K562 (cell line): ENCODE measurements around the gene WNT6. TPM values are rescaled to one million over a fixed set of nuclear protein-coding genes. Genes with fewer than 3 reads are reported as not detected.

Experiments used
- ATAC-seq: fragments of 200-7000 bp; cut with Tn5 transposase; 3 replicates; pipeline ENCODE4 v1.9.1; 2020; ENCODE audit warnings: moderate library complexity
- BruUV-seq: library from RNA; stranded (reverse); fragments of 400-500 nt; replicated peaks from 2 replicates; lab custom pipeline; 2021; lab: Mats Ljungman, UMichigan
- CTCF ChIA-PET: fragments of 300-600 bp; formaldehyde crosslinking; extraction: SDS; loops from one replicate; lab custom pipeline; 2021; ENCODE audit warnings: low intra/inter-chr PET ratio; lab: Yijun Ruan, JAX
- POLR2A ChIA-PET: fragments of 300-600, 350-650 bp; sonication (Branson Sonifier 250); formaldehyde crosslinking; extraction: SDS; loops from one replicate; lab custom pipeline; 2021; ENCODE audit warnings: antibody characterized with exemption, inconsistent platforms; lab: Yijun Ruan, JAX
- DNase-seq, 4 experiments: peaks; one replicate each; pipeline versions ENCODE4 v3.0.0 to v3.0.0-alpha.2; 2011 to 2018; ENCODE audit warnings: low spot score in 3 of 4, mixed read lengths in 3 of 4; ENCODE audit errors: extremely low read depth in 1 of 4
- FAIRE-seq: peaks from 2 replicates; lab custom pipeline; 2011; peaks lifted over from hg19 to GRCh38; lab: Jason Lieb, UNC
- H2AFZ ChIP-seq: 2 replicates; pipeline ENCODE4 v1.6.0; 2011; ENCODE audit warnings: low read depth, low read length, control low read depth, inconsistent platforms
- H3K27ac ChIP-seq: fragments of 200-600 bp; 3 replicates; pipeline ENCODE4 v1.8.0; 2011; ENCODE audit warnings: low read depth, mild to moderate bottlenecking, control low read depth, inconsistent platforms, low read length, moderate library complexity, mixed read lengths; ENCODE audit errors: extremely low read depth
- H3K27me3 ChIP-seq, 2 experiments: fragments of 300-600 bp in 1 of 2; 2 replicates in 1 of 2; 3 replicates in 1 of 2; pipeline versions ENCODE4 v1.6.0 to v1.8.0; 2011; ENCODE audit warnings: inconsistent platforms in 2 of 2, low read length in 2 of 2, mild to moderate bottlenecking in 1 of 2, mixed read lengths in 1 of 2, moderate library complexity in 1 of 2; ENCODE audit not compliant: control insufficient read depth in 2 of 2, insufficient read depth in 2 of 2
- H3K36me3 ChIP-seq: fragments of 300-600 bp; 3 replicates; pipeline ENCODE4 v1.8.0; 2011; ENCODE audit warnings: mild to moderate bottlenecking, low read length, inconsistent platforms; ENCODE audit not compliant: control insufficient read depth, insufficient read depth
- H3K4me1 ChIP-seq, 2 experiments: fragments of 200-600 bp in 1 of 2; replicated peaks in 1 of 2; 2 replicates in 1 of 2; 3 replicates in 1 of 2; pipeline versions ENCODE4 v1.5.1 to v1.8.0; 2011; ENCODE audit warnings: inconsistent platforms in 2 of 2, low read length in 2 of 2, mild to moderate bottlenecking in 1 of 2, mixed read lengths in 1 of 2, moderate library complexity in 1 of 2; ENCODE audit not compliant: control insufficient read depth in 2 of 2, insufficient read depth in 2 of 2
- H3K4me2 ChIP-seq: 2 replicates; pipeline ENCODE4 v1.6.1; 2011; ENCODE audit warnings: low read length, control low read depth, inconsistent platforms, mixed read lengths; ENCODE audit not compliant: insufficient read depth
- H3K4me3 ChIP-seq: fragments of 200-600 bp; sonication (generic), shearing (Covaris generic); 2 replicates; pipeline ENCODE4 v1.5.1; 2016; ENCODE audit warnings: control low read depth, inconsistent platforms
- H3K79me2 ChIP-seq: fragments of 200-600 bp; 3 replicates; pipeline ENCODE4 v1.8.0; 2011; ENCODE audit warnings: low read length, inconsistent platforms; ENCODE audit not compliant: control insufficient read depth, insufficient read depth
- H3K9ac ChIP-seq, 2 experiments: 2 replicates each; pipeline versions ENCODE4 v1.6.0 to v1.6.1; 2011; ENCODE audit warnings: low read depth in 2 of 2, low read length in 2 of 2, control low read depth in 1 of 2, inconsistent platforms in 1 of 2, mild to moderate bottlenecking in 1 of 2, mixed read lengths in 1 of 2; ENCODE audit not compliant: insufficient read depth in 1 of 2
- H3K9me1 ChIP-seq: one replicate; pipeline ENCODE4 v1.6.0; 2011; ENCODE audit warnings: inconsistent platforms, mild to moderate bottlenecking, low read length, moderate library complexity; ENCODE audit not compliant: control insufficient read depth, insufficient read depth
- H3K9me3 ChIP-seq: replicated peaks from 2 replicates; pipeline ENCODE4 v1.5.1; 2011; ENCODE audit warnings: low read depth, low read length, inconsistent platforms; ENCODE audit not compliant: control insufficient read depth, insufficient read depth
- H4K20me1 ChIP-seq: replicated peaks from 2 replicates; pipeline ENCODE4 v1.6.1; 2011; ENCODE audit warnings: low read length, inconsistent platforms, mixed read lengths; ENCODE audit not compliant: control insufficient read depth, insufficient read depth
- ARHGAP35 ChIP-seq: fragments of 450-650 bp; IDR thresholded peaks from 2 replicates; pipeline ENCODE4 v1.6.1; 2018; ENCODE audit not compliant: partially characterized antibody
- KDM1A ChIP-seq, 2 experiments: fragments of 450-650 bp; IDR thresholded peaks; 2 replicates each; pipeline ENCODE4 v1.6.1; 2016; ENCODE audit warnings: mild to moderate bottlenecking in 2 of 2
- LARP7 ChIP-seq: fragments of 450-650 bp; IDR thresholded peaks from 2 replicates; pipeline ENCODE4 v1.6.1; 2016
- MCM5 ChIP-seq: fragments of 450-650 bp; IDR thresholded peaks from 2 replicates; pipeline ENCODE4 v1.6.1; 2016; ENCODE audit warnings: low read depth
- MXI1 ChIP-seq: IDR thresholded peaks from 2 replicates; pipeline ENCODE4 v1.6.1; 2011; ENCODE audit warnings: low read depth, mild to moderate bottlenecking, improper control_type of control experiment, low read length
- NCOA1 ChIP-seq: fragments of 450-650 bp; IDR thresholded peaks from 2 replicates; pipeline ENCODE4 v1.6.1; 2016; ENCODE audit warnings: low read depth
- NFE2 ChIP-seq: IDR thresholded peaks from 2 replicates; pipeline ENCODE4 v1.6.1; 2014; ENCODE audit warnings: antibody characterized with exemption, low read depth
- NFYB ChIP-seq: IDR thresholded peaks from 2 replicates; pipeline ENCODE4 v1.6.1; 2011; ENCODE audit warnings: mild to moderate bottlenecking, moderate library complexity; ENCODE audit not compliant: insufficient read length; ENCODE audit errors: extremely low read depth
- SMARCA4 ChIP-seq: fragments of 450-650 bp; IDR thresholded peaks from 2 replicates; pipeline ENCODE4 v1.6.1; 2016
- SMARCE1 ChIP-seq: fragments of 450-650 bp; IDR thresholded peaks from 2 replicates; pipeline ENCODE4 v1.7.1; 2016; ENCODE audit warnings: mild to moderate bottlenecking
- TCF7L2 ChIP-seq: fragments of 150-350 bp; IDR thresholded peaks from 2 replicates; pipeline ENCODE4 v1.6.1; 2016; ENCODE audit warnings: low read depth, mild to moderate bottlenecking, low read length, moderate library complexity
- XRCC3 ChIP-seq: fragments of 450-650 bp; IDR thresholded peaks from 2 replicates; pipeline ENCODE4 v1.6.1; 2017; ENCODE audit warnings: mild to moderate bottlenecking, moderate library complexity
- YBX1 ChIP-seq: fragments of 450-650 bp; IDR thresholded peaks from 2 replicates; pipeline ENCODE4 v1.7.1; 2016; ENCODE audit warnings: mild to moderate bottlenecking
- ZBTB2 ChIP-seq: fragments of 450-650 bp; IDR thresholded peaks from 2 replicates; pipeline ENCODE4 v1.6.1; 2016; ENCODE audit warnings: antibody characterized with exemption
- ZBTB33 ChIP-seq: sonication (generic); formaldehyde crosslinking; IDR thresholded peaks from 2 replicates; pipeline ENCODE4 v1.8.1; 2023; ENCODE audit warnings: mild to moderate bottlenecking, missing genetic modification reagents
- ZBTB7A ChIP-seq: IDR thresholded peaks from 2 replicates; pipeline ENCODE4 v1.6.1; 2011; ENCODE audit warnings: low read depth, mild to moderate bottlenecking, low read length, moderate library complexity, borderline replicate concordance; ENCODE audit not compliant: control insufficient read depth
- ZNF277 ChIP-seq: fragments of 250-450 bp; sonication (Bioruptor Pico); IDR thresholded peaks from 2 replicates; pipeline ENCODE4 v1.8.0; 2022; ENCODE audit warnings: inconsistent platforms, mild to moderate bottlenecking, moderate library complexity, borderline replicate concordance
- ZNF699 ChIP-seq: fragments of 250-450 bp; sonication (Bioruptor Pico); IDR thresholded peaks from 2 replicates; pipeline ENCODE4 v1.8.0; 2021; ENCODE audit warnings: mild to moderate bottlenecking, moderate library complexity; ENCODE audit not compliant: insufficient replicate concordance
- WGBS: fragments of 100-300 bp; shearing (Covaris generic); methylation state at CpG from one replicate; pipeline ENCODE4 v1.1.6; 2016; ENCODE audit warnings: low coverage, mixed read lengths; ENCODE audit not compliant: insufficient coverage; ENCODE audit errors: missing lambda C conversion rate; 5-methylcytosine and 5-hydroxymethylcytosine counted together
- in situ Hi-C: fragments of 300-500 bp; cut with MboI; formaldehyde crosslinking; loops from 4 replicates; pipeline ENCODE4 v1.15.0; 2018; ENCODE audit warnings: inconsistent platforms, mixed read lengths
- intact Hi-C: fragments of 100-400 bp; cut with micrococcal nuclease; formaldehyde crosslinking; loops from 2 replicates; pipeline ENCODE4 v1.14.2; 2022
- polyA plus RNA-seq, 8 experiments: library from polyadenylated mRNA; depleted of rRNA in 4 of 8; stranded (reverse) in 5 of 8; unstranded in 3 of 8; fragments of >200 nt; fragmentation: Nextera tagmentation in 2 of 8; fragmentation: Illumina TruSeq in 1 of 8; extraction: Ambion mirVana in 2 of 8; extraction: Trizol in 1 of 8; gene quantifications; 2 replicates each; pipeline versions ENCODE4 v1.2.1 to v1.2.3, GENCODE V29; 2011 to 2014; ENCODE audit warnings: inconsistent platforms in 1 of 8, missing spikeins in 1 of 8
- total RNA-seq, 7 experiments: library from RNA; depleted of rRNA in 6 of 7; stranded (reverse); fragments of >200 nt in 6 of 7; fragmentation: Illumina TruSeq in 2 of 7; extraction: Trizol in 2 of 7; gene quantifications; 2 replicates each; pipeline versions ENCODE4 v1.2.1 to v1.2.3, GENCODE V29; 2011 to 2021; ENCODE audit warnings: low replicate concordance in 1 of 7

The WNT6 gene
- total and polyA plus RNA-seq, 9 of the 15 experiments (the other 6 are each of a cell fraction or from before 2014, with no cell fraction given): not detected

- TF ChIP-seq ZBTB7A (no peak), ZBTB2 (no peak), TCF7L2 (no peak), LARP7 (no peak), XRCC3 (no peak), SMARCA4 (no peak)
Measured at GRCh38 chr2:218859556-218859987, at the start of gene WNT6 (continued).

- H3K4me2 ChIP-seq: no peak overlapping the region
- WGBS: 0% methylated on average over 2 of the region's 2 CpGs
- H3K79me2 ChIP-seq: no peaks in the 10 kb centered on the region
- H3K4me3 ChIP-seq: no peak overlapping the region
- no peak for FAIRE-seq
- in situ Hi-C loops: no loop called here
- CTCF ChIA-PET: interaction anchor here (0.6 kb wide), 1 partner anchor 310 kb away, joined by 3 read pairs; no protein-coding TSS in a partner anchor
- POLR2A ChIA-PET: interaction anchor here (0.5 to 0.7 kb wide), 2 partner anchors 74 to 1638 kb away, joined by 3 to 4 read pairs; no protein-coding TSS in a partner anchor
- no peak overlapping the region for H3K27ac ChIP-seq
- H3K9me3 ChIP-seq: no peaks in the 10 kb centered on the region
- DNase-seq: no peak
- H3K27me3 ChIP-seq: peaks cover 14 to 40% of the 10 kb centered on the region in 2 experiments; a peak in 4 of 5 replicates
- H2AFZ ChIP-seq: no peak overlapping the region
- ATAC-seq: no peak
- no TSS peak for BruUV-seq
- H3K36me3 ChIP-seq: no peaks in the 10 kb centered on the region
- no peaks in the 10 kb centered on the region; a peak in 2 of 5 replicates for H3K4me1 ChIP-seq
- no peaks in the 10 kb centered on the region for H4K20me1 ChIP-seq
- H3K9ac ChIP-seq: no peak overlapping the region
- H3K9me1 ChIP-seq: no peaks in the 10 kb centered on the region
- intact Hi-C loops: no loop called here
- no peak for TF ChIP-seq NCOA1
- no peak for TF ChIP-seq NFE2
- no peak for TF ChIP-seq MCM5
- no peak for TF ChIP-seq ZNF699 (CRISPR knock-in tag)
- TF ChIP-seq YBX1: no peak
- TF ChIP-seq ZBTB33 (CRISPR knock-in tag): no peak
- no peak for TF ChIP-seq ARHGAP35
- TF ChIP-seq MXI1: no peak
- TF ChIP-seq SMARCE1: no peak
- TF ChIP-seq ZNF277 (CRISPR knock-in tag): no peak
- no peak for TF ChIP-seq NFYB
- no peak for TF ChIP-seq ZBTB2
- TF ChIP-seq KDM1A (IDR thresholded peaks at IDR 0.05): no peak
Measured at GRCh38 chr2:218810256-218810655, 49.3 kb upstream of the WNT6 start.
